A549 (cell line): ENCODE measurements around the gene FAM204A. TPM values are rescaled to one million over a fixed set of nuclear protein-coding genes. Genes with fewer than 3 reads are reported as not detected.

Experiments used
- ATAC-seq, 2 experiments: fragments of 200-7000 bp in 1 of 2; fragments of >200 bp in 1 of 2; cut with Nextera tagmentation in 1 of 2; cut with Tn5 transposase in 1 of 2; 3 replicates each; pipeline versions ENCODE4 v1.8.0 to v1.9.1; 2018 to 2020; ENCODE audit warnings: mild to moderate bottlenecking in 1 of 2, moderate library complexity in 1 of 2
- CTCF ChIA-PET: fragments of 300-600 bp; sonication (Branson Sonifier 250); formaldehyde crosslinking; extraction: SDS; loops from one replicate; lab custom pipeline; 2021; ENCODE audit warnings: antibody characterized with exemption, inconsistent platforms; lab: Yijun Ruan, JAX
- POLR2A ChIA-PET: fragments of 350-600 bp; formaldehyde crosslinking; extraction: SDS; loops from one replicate; lab custom pipeline; 2021; ENCODE audit warnings: antibody characterized with exemption, inconsistent platforms; lab: Yijun Ruan, JAX
- DNase-seq, 2 experiments: peaks; one replicate each; pipeline versions ENCODE4 v3.0.0 to v3.0.0-alpha.2; 2011 to 2016; ENCODE audit warnings: low read depth in 1 of 2, low spot score in 1 of 2
- FAIRE-seq: peaks from 2 replicates; lab custom pipeline; 2011; peaks lifted over from hg19 to GRCh38; lab: Jason Lieb, UNC
- H3K27ac ChIP-seq, 2 experiments: fragments of >200 bp; sonication (Bioruptor Twin); formaldehyde crosslinking; 3 replicates each; pipeline ENCODE4 v1.5.1; 2016 to 2017
- H3K4me1 ChIP-seq: fragments of >200 bp; sonication (Bioruptor Twin); formaldehyde crosslinking; 3 replicates; pipeline ENCODE4 v1.6.1; 2016
- H3K4me2 ChIP-seq: fragments of >200 bp; sonication (Bioruptor Twin); formaldehyde crosslinking; 3 replicates; pipeline ENCODE4 v1.6.1; 2016
- H3K4me3 ChIP-seq: fragments of >200 bp; sonication (Bioruptor Twin); formaldehyde crosslinking; 3 replicates; pipeline ENCODE4 v1.5.1; 2016
- H3K9me3 ChIP-seq: fragments of >200 bp; sonication (Bioruptor Twin); formaldehyde crosslinking; 3 replicates; pipeline ENCODE4 v1.6.1; 2016
- BHLHE40 ChIP-seq: IDR thresholded peaks from 2 replicates; pipeline ENCODE4 v1.6.1; 2012; ENCODE audit warnings: low read depth, low read length, inconsistent platforms
- CBX2 ChIP-seq: fragments of 200-600 bp; sonication (generic); IDR thresholded peaks from 2 replicates; pipeline ENCODE4 v1.6.1; 2016; ENCODE audit warnings: low read depth, mild to moderate bottlenecking, borderline replicate concordance
- CBX8 ChIP-seq: fragments of 200-600 bp; sonication (generic); IDR thresholded peaks from 2 replicates; pipeline ENCODE4 v1.6.1; 2016
- CHD2 ChIP-seq: fragments of 150-350 bp; IDR thresholded peaks from 2 replicates; pipeline ENCODE4 v1.6.1; 2014; ENCODE audit warnings: low read length; ENCODE audit not compliant: partially characterized antibody
- CHD4 ChIP-seq: fragments of 200-600 bp; sonication (generic); IDR thresholded peaks from 2 replicates; pipeline ENCODE4 v1.6.1; 2016; ENCODE audit warnings: antibody characterized with exemption, mild to moderate bottlenecking, borderline replicate concordance
- EHF ChIP-seq: fragments of 250-450 bp; sonication (Bioruptor Pico); IDR thresholded peaks from 2 replicates; pipeline ENCODE4 v1.5.0; 2020; ENCODE audit warnings: mild to moderate bottlenecking
- EHMT2 ChIP-seq: fragments of 200-600 bp; sonication (generic); IDR thresholded peaks from 2 replicates; pipeline ENCODE4 v1.6.1; 2016; ENCODE audit warnings: antibody characterized with exemption, low read depth, mild to moderate bottlenecking, moderate library complexity
- EP300 ChIP-seq, 2 experiments: fragments of >200 bp; sonication (Bioruptor Twin); formaldehyde crosslinking; IDR thresholded peaks; 2 replicates in 1 of 2; 3 replicates in 1 of 2; pipeline ENCODE4 v1.6.1; 2016 to 2017
- ESRRA ChIP-seq: fragments of 150-350 bp; IDR thresholded peaks from 2 replicates; pipeline ENCODE4 v1.6.1; 2014; ENCODE audit warnings: mild to moderate bottlenecking, low read length, borderline replicate concordance
- FOSL2 ChIP-seq, 2 experiments: fragments of 450-650 bp in 1 of 2; fragments of >200 bp in 1 of 2; sonication (Bioruptor Twin) in 1 of 2; formaldehyde crosslinking; IDR thresholded peaks; 2 replicates each; pipeline versions ENCODE4 v1.5.0 to v1.6.1; 2016 to 2020; ENCODE audit warnings: mild to moderate bottlenecking in 1 of 2, moderate library complexity in 1 of 2
- HOXB5 ChIP-seq: fragments of 250-450 bp; sonication (Bioruptor Pico); IDR thresholded peaks from 2 replicates; pipeline ENCODE4 v1.5.0; 2020; ENCODE audit warnings: mild to moderate bottlenecking, moderate library complexity
- JUNB ChIP-seq: fragments of >200 bp; sonication (Bioruptor Twin); formaldehyde crosslinking; IDR thresholded peaks from 2 replicates; pipeline ENCODE4 v1.6.1; 2016
- KDM5A ChIP-seq: fragments of 200-600 bp; sonication (generic); IDR thresholded peaks from 2 replicates; pipeline ENCODE4 v1.6.1; 2016; ENCODE audit warnings: antibody characterized with exemption, mild to moderate bottlenecking
- POLR2AphosphoS2 ChIP-seq: conservative IDR thresholded peaks from 2 replicates; pipeline ENCODE4 v1.6.1; 2012; ENCODE audit warnings: low read length, improper control_type of control experiment, inconsistent platforms
- RCOR1 ChIP-seq: fragments of 150-350 bp; IDR thresholded peaks from 2 replicates; pipeline ENCODE4 v1.6.1; 2014; ENCODE audit warnings: antibody characterized with exemption, low read length, low read depth
- RFX5 ChIP-seq: fragments of 450-650 bp; IDR thresholded peaks from 2 replicates; pipeline ENCODE4 v1.7.1; 2014; ENCODE audit warnings: antibody characterized with exemption, mild to moderate bottlenecking, moderate library complexity
- RNF2 ChIP-seq: fragments of 200-600 bp; sonication (generic); IDR thresholded peaks from 2 replicates; pipeline ENCODE4 v1.6.1; 2016; ENCODE audit warnings: low read depth, mild to moderate bottlenecking, antibody characterized with exemption, moderate library complexity, borderline replicate concordance
- SREBF2 ChIP-seq: fragments of 450-650 bp; IDR thresholded peaks from 2 replicates; pipeline ENCODE4 v1.6.1; 2014; ENCODE audit warnings: mild to moderate bottlenecking, moderate library complexity
- TFCP2L1 ChIP-seq: fragments of 250-450 bp; sonication (Bioruptor Pico); IDR thresholded peaks from 2 replicates; pipeline ENCODE4 v1.5.0; 2021; ENCODE audit warnings: mild to moderate bottlenecking
- TP53 ChIP-seq: fragments of 250-450 bp; sonication (Bioruptor Pico); IDR thresholded peaks from 2 replicates; pipeline ENCODE4 v1.5.0; 2021; ENCODE audit warnings: mild to moderate bottlenecking, moderate library complexity
- ZFP36 ChIP-seq: fragments of 450-650 bp; IDR thresholded peaks from 2 replicates; pipeline ENCODE4 v1.6.1; 2014; ENCODE audit warnings: borderline replicate concordance; ENCODE audit not compliant: partially characterized antibody
- WGBS: methylation state at CpG from one replicate; pipeline ENCODE4 v1.1.6; 2017; ENCODE audit errors: missing lambda C conversion rate; 5-methylcytosine and 5-hydroxymethylcytosine counted together
- polyA plus RNA-seq, 4 experiments: library from polyadenylated mRNA; depleted of rRNA in 3 of 4; stranded (reverse); fragments of >200 nt; fragmentation: RNase III in 1 of 4; extraction: RNeasy Plus Mini Kit Qiagen cat#74134 plus additional on column Dnase treatment in 1 of 4; gene quantifications; 2 replicates in 3 of 4; 3 replicates in 1 of 4; pipeline ENCODE4 v1.2.3, GENCODE V29; 2011 to 2017
- TF ChIP-seq, protein P1 (sequence below): IDR thresholded peaks from 2 replicates; pipeline ENCODE4 v1.6.1; 2012
- TF ChIP-seq, protein P2 (sequence below): fragments of >200 bp; sonication (Bioruptor Twin); formaldehyde crosslinking; IDR thresholded peaks from 2 replicates; pipeline ENCODE4 v1.6.1; 2016
- TF ChIP-seq, protein P3 (sequence below): IDR thresholded peaks from 2 replicates; pipeline ENCODE4 v1.6.1; 2012; ENCODE audit warnings: low read depth, borderline replicate concordance
- TF ChIP-seq, protein P4 (sequence below): fragments of 150-350 bp; IDR thresholded peaks from 2 replicates; pipeline ENCODE4 v1.6.1; 2014; ENCODE audit warnings: low read depth, mild to moderate bottlenecking, low read length

FAM204A gene
- polyA plus RNA-seq, 2 of the 4 experiments (the other 2 are of a cell fraction) = 39.2 to 62.8 TPM

DNA sequence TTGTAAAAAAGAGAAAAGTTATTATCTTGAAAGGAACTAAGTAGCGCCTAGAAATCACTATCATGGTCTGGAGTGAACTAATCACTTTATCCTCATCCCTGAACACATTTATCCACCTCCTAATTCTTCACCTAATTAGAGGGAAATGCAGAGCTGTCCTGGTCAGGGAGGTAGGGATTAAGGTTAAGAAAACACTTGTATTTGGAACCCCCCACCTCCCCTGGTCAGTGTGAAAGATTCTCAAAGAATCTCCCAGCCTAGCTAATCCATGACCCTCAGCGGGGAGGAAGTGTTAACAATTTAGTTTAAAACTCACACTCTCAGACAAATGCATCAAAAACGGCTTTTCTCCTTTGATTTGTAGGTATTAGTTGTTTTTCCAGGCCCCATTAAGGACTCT, 83.8 kb downstream of the FAM204A start:
- no peak for ATAC-seq

DNA sequence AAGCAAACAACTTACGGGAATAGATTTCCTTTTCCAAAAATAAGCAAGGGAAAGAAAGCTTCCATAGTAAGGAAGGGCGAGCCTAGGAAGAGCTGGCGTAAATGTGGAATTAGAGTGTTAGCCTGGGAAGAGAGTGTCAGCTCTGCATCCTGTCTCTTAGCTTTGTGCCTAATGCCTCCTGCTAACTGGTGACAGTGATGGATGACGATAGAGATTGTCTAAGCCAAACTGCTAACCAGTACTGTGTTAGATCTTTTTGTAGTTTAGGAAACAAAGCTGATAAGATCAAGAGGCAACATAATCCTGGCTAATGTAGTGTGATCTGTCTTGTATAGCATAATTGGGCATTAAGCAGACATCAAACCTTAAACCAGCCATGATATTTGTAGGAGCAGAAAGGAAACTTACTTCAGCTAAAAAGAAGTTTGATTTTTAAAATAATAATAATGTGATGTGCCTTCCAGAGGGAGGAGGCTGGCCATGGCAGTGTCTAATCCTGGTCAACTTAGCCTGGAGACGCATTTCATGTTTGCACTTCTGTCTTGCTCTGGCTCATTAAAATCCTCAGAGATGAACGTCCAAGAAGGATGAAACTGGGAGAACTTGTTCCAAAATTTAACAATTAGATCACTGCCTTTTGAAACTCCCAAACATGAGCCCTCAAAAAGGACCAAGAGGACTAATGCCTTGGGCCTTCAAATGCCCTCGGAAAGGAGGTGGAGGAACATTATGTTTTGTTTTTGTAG, 85.1 kb downstream of the FAM204A start:
- no peak for DNase-seq
- 32% methylated on average over 7 of the region's 7 CpGs for WGBS
- no peak overlapping the region for H3K27ac ChIP-seq
- POLR2A ChIA-PET = no interaction called here
- no peak for ATAC-seq
- H3K9me3 ChIP-seq = no peaks in the 10 kb centered on the region
- H3K4me2 ChIP-seq = no peak overlapping the region
- H3K4me3 ChIP-seq = no peak overlapping the region
- no peak for FAIRE-seq
- H3K4me1 ChIP-seq = no peaks in the 10 kb centered on the region
- CTCF ChIA-PET = interaction anchor here (0.6 to 2.9 kb wide), 4 partner anchors 13 to 1448 kb away, joined by 4 to 7 read pairs (median 5); no protein-coding TSS in a partner anchor
- TF ChIP-seq RNF2 (no peak), CBX2 (no peak), SREBF2 (no peak), BHLHE40 (no peak), POLR2AphosphoS2 (no peak), CHD4 (no peak), RFX5 (no peak), EHF (CRISPR knock-in tag) (no peak), KDM5A (no peak), FOSL2 (IDR thresholded peaks at IDR 0.05) (no peak), FOSL2 (CRISPR knock-in tag; IDR thresholded peaks at IDR 0.05) (no peak), EHMT2 (no peak), JUNB (no peak)
- TF ChIP-seq, all 56 proteins: peak for 0

More for the DNA sequence above, 83.8 kb downstream of the FAM204A start:
- TF ChIP-seq, protein P1, sequence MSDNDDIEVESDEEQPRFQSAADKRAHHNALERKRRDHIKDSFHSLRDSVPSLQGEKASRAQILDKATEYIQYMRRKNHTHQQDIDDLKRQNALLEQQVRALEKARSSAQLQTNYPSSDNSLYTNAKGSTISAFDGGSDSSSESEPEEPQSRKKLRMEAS = no peak
- TF ChIP-seq CHD2 (no peak), HOXB5 (CRISPR knock-in tag) (no peak), ESRRA (no peak), JUNB (no peak), CBX8 (no peak), TFCP2L1 (CRISPR knock-in tag) (no peak), FOSL2 (IDR thresholded peaks at IDR 0.05) (no peak), FOSL2 (CRISPR knock-in tag; IDR thresholded peaks at IDR 0.05) (no peak), TP53 (CRISPR knock-in tag) (no peak), ZFP36 (no peak)
- TF ChIP-seq, protein P2, sequence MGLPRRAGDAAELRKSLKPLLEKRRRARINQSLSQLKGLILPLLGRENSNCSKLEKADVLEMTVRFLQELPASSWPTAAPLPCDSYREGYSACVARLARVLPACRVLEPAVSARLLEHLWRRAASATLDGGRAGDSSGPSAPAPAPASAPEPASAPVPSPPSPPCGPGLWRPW = no peak
- TF ChIP-seq, protein P3, sequence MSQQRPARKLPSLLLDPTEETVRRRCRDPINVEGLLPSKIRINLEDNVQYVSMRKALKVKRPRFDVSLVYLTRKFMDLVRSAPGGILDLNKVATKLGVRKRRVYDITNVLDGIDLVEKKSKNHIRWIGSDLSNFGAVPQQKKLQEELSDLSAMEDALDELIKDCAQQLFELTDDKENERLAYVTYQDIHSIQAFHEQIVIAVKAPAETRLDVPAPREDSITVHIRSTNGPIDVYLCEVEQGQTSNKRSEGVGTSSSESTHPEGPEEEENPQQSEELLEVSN = no peak
- Histone ChIP-seq H3K4me2 (no peak overlapping the region), H3K4me3 (no peak overlapping the region), H3K27ac (no peak overlapping the region), H3K9me3 (no peaks in the 10 kb centered on the region), H3K4me1 (no peaks in the 10 kb centered on the region)
- CTCF ChIA-PET = interaction anchor here (1.5 to 2.9 kb wide), 7 partner anchors 7 to 201 kb away, joined by 4 to 8 read pairs (median 6); no protein-coding TSS in a partner anchor
- FAIRE-seq = no peak
- POLR2A ChIA-PET = no interaction called here
- DNase-seq = no peak
- WGBS = 17% methylated on average over 3 of the region's 3 CpGs

DNA sequence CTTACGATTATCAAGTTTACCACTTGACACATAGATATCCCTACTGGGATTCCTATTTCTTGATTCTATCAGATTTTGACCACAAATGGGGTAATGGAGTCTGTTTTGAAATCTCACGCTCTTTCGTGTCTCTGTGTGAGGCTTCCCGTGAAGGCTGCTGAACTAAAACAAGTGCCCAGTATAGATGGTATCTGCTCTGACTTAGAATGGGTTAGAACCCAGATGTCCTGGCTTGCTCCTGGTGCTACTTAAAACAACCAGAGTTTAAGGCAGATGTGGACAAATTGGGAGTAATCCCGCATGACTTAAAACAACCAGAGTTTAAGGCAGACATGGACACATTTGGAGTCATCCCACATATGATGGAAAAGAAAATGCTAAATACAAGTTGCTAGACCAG, 85.9 kb downstream of the FAM204A start:
- ChIA-PET CTCF (interaction anchor here (1.7 to 2.9 kb wide), 2 partner anchors 24 to 760 kb away, joined by 4 to 6 read pairs; no protein-coding TSS in a partner anchor), POLR2A (no interaction called here)
- H3K9me3 ChIP-seq = no peaks in the 10 kb centered on the region
- H3K4me2 ChIP-seq = no peak overlapping the region
- TF ChIP-seq RCOR1 (no peak), CBX8 (no peak), BHLHE40 (no peak), EP300 (IDR thresholded peaks at IDR 0.05) (no peak)
- TF ChIP-seq, protein P4, sequence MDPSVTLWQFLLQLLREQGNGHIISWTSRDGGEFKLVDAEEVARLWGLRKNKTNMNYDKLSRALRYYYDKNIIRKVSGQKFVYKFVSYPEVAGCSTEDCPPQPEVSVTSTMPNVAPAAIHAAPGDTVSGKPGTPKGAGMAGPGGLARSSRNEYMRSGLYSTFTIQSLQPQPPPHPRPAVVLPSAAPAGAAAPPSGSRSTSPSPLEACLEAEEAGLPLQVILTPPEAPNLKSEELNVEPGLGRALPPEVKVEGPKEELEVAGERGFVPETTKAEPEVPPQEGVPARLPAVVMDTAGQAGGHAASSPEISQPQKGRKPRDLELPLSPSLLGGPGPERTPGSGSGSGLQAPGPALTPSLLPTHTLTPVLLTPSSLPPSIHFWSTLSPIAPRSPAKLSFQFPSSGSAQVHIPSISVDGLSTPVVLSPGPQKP = no peak
- no peak overlapping the region for H3K4me3 ChIP-seq
- no peak for DNase-seq
- WGBS = 48% methylated on average over 5 of the region's 5 CpGs
- FAIRE-seq = no peak
- no peak for ATAC-seq
- H3K4me1 ChIP-seq = no peaks in the 10 kb centered on the region
- no peak overlapping the region for H3K27ac ChIP-seq
